ENCODE data around the gene GPM6B.

GPM6B gene

GRCh38 chrX:13808865-13809264 lies 8.0 kb downstream of the GPM6B start:
- Histone ChIP-seq H3K14ac (ENCODE audit: low read length) (no peak overlapping the region), H3K4me2 (ENCODE audit: low read length) (no peak overlapping the region), H2BK5ac (ENCODE audit: low read depth, low read length, poor library complexity) (no peak overlapping the region), H4K12ac (ENCODE audit: low read depth, low read length) (no peak overlapping the region), H3K4ac (ENCODE audit: low read depth, low read length) (no peak overlapping the region), H2BK12ac (ENCODE audit: low read length) (no peak overlapping the region), H3K18ac (ENCODE audit: low read length) (no peak overlapping the region), H3K9ac (ENCODE audit: low read length) (no peak overlapping the region), H3K4me3 (ENCODE audit: low read depth, low read length) (no peak overlapping the region), H3K27ac (ENCODE audit: low read depth, low read length) (no peak overlapping the region), H3K4me1 (ENCODE audit: control insufficient read depth in 1 of 2, insufficient read depth in 2 of 2, low read length in 2 of 2) (no peaks in the 10 kb centered on the region), H2AK5ac (ENCODE audit: low read length) (no peak overlapping the region), H2AFZ (ENCODE audit: insufficient read depth, low read length, poor library complexity) (no peak overlapping the region), H3K27me3 (ENCODE audit: insufficient read depth, low read length) (no peaks in the 10 kb centered on the region), H3K79me2 (ENCODE audit: control insufficient read depth, insufficient read depth, low read length, poor library complexity) (no peaks in the 10 kb centered on the region), H2BK120ac (ENCODE audit: insufficient read depth, low read length, poor library complexity) (no peak overlapping the region), H3K9me3 (ENCODE audit: insufficient read depth, low read depth, low read length) (no peaks in the 10 kb centered on the region), H3K36me3 (ENCODE audit: control insufficient read depth in 1 of 2, insufficient read depth in 2 of 2, low read length in 2 of 2) (no peaks in the 10 kb centered on the region), H3K79me1 (ENCODE audit: low read length) (no peaks in the 10 kb centered on the region), H4K8ac (ENCODE audit: low read depth, low read length) (no peak overlapping the region), H4K91ac (ENCODE audit: low read depth, low read length) (no peak overlapping the region), H3K23ac (ENCODE audit: low read length) (no peak overlapping the region)
- peak; percentile 15 to 61 for DNase-seq

GRCh38 chrX:13808293-13808692 lies 8.6 kb downstream of the GPM6B start:
- no peak overlapping the region for H3K18ac ChIP-seq (ENCODE audit: low read length)
- H4K91ac ChIP-seq (ENCODE audit: low read depth, low read length) = no peak overlapping the region
- H2BK5ac ChIP-seq (ENCODE audit: low read depth, low read length, poor library complexity) = no peak overlapping the region
- H3K36me3 ChIP-seq (ENCODE audit: control insufficient read depth in 1 of 2, insufficient read depth in 2 of 2, low read length in 2 of 2) = no peaks in the 10 kb centered on the region
- H3K4me1 ChIP-seq (ENCODE audit: control insufficient read depth in 1 of 2, insufficient read depth in 2 of 2, low read length in 2 of 2) = no peaks in the 10 kb centered on the region
- no peak overlapping the region for H3K4me2 ChIP-seq (ENCODE audit: low read length)
- no peak overlapping the region for H4K8ac ChIP-seq (ENCODE audit: low read depth, low read length)
- no peak overlapping the region for H3K9ac ChIP-seq (ENCODE audit: low read length)
- no CpG with 5 or more reads among the region's 4 CpGs for WGBS (ENCODE audit: extremely low coverage, insufficient coverage, insufficient read length)
- H2BK12ac ChIP-seq (ENCODE audit: low read length) = no peak overlapping the region
- H2AK5ac ChIP-seq (ENCODE audit: low read length) = no peak overlapping the region
- H3K4me3 ChIP-seq (ENCODE audit: low read depth, low read length) = no peak overlapping the region
- H3K14ac ChIP-seq (ENCODE audit: low read length) = no peak overlapping the region
- no peak overlapping the region for H3K27ac ChIP-seq (ENCODE audit: low read depth, low read length)
- H2AFZ ChIP-seq (ENCODE audit: insufficient read depth, low read length, poor library complexity) = no peak overlapping the region
- no peaks in the 10 kb centered on the region for H3K79me1 ChIP-seq (ENCODE audit: low read length)
- no peaks in the 10 kb centered on the region for H3K79me2 ChIP-seq (ENCODE audit: control insufficient read depth, insufficient read depth, low read length, poor library complexity)
- H3K23ac ChIP-seq (ENCODE audit: low read length) = no peak overlapping the region
- H4K12ac ChIP-seq (ENCODE audit: low read depth, low read length) = no peak overlapping the region
- H2BK120ac ChIP-seq (ENCODE audit: insufficient read depth, low read length, poor library complexity) = no peak overlapping the region
- no peak overlapping the region for H3K4ac ChIP-seq (ENCODE audit: low read depth, low read length)
- no peaks in the 10 kb centered on the region for H3K27me3 ChIP-seq (ENCODE audit: insufficient read depth, low read length)
- DNase-seq = no peak
- H3K9me3 ChIP-seq (ENCODE audit: insufficient read depth, low read depth, low read length) = no peaks in the 10 kb centered on the region

GRCh38 chrX:13805241-13805640 lies 11.7 kb downstream of the GPM6B start:
- Histone ChIP-seq H4K8ac (ENCODE audit: low read depth, low read length) (no peak overlapping the region), H3K4me1 (ENCODE audit: control insufficient read depth in 1 of 2, insufficient read depth in 2 of 2, low read length in 2 of 2) (no peaks in the 10 kb centered on the region), H4K12ac (ENCODE audit: low read depth, low read length) (no peak overlapping the region), H3K4me2 (ENCODE audit: low read length) (no peak overlapping the region), H2AFZ (ENCODE audit: insufficient read depth, low read length, poor library complexity) (no peak overlapping the region), H3K36me3 (ENCODE audit: control insufficient read depth in 1 of 2, insufficient read depth in 2 of 2, low read length in 2 of 2) (no peaks in the 10 kb centered on the region), H3K4ac (ENCODE audit: low read depth, low read length) (no peak overlapping the region), H3K9ac (ENCODE audit: low read length) (no peak overlapping the region), H3K79me1 (ENCODE audit: low read length) (no peaks in the 10 kb centered on the region), H3K27ac (ENCODE audit: low read depth, low read length) (no peak overlapping the region), H3K79me2 (ENCODE audit: control insufficient read depth, insufficient read depth, low read length, poor library complexity) (no peaks in the 10 kb centered on the region), H3K4me3 (ENCODE audit: low read depth, low read length) (no peak overlapping the region), H3K14ac (ENCODE audit: low read length) (no peak overlapping the region), H4K91ac (ENCODE audit: low read depth, low read length) (no peak overlapping the region), H2BK120ac (ENCODE audit: insufficient read depth, low read length, poor library complexity) (no peak overlapping the region), H2BK12ac (ENCODE audit: low read length) (no peak overlapping the region), H3K18ac (ENCODE audit: low read length) (no peak overlapping the region), H2AK5ac (ENCODE audit: low read length) (no peak overlapping the region), H3K27me3 (ENCODE audit: insufficient read depth, low read length) (no peaks in the 10 kb centered on the region), H3K9me3 (ENCODE audit: insufficient read depth, low read depth, low read length) (no peaks in the 10 kb centered on the region), H3K23ac (ENCODE audit: low read length) (no peak overlapping the region), H2BK5ac (ENCODE audit: low read depth, low read length, poor library complexity) (no peak overlapping the region)
- no CpG with 5 or more reads among the region's 2 CpGs for WGBS (ENCODE audit: extremely low coverage, insufficient coverage, insufficient read length)
- DNase-seq = no peak

GRCh38 chrX:13803116-13803515 lies 13.8 kb downstream of the GPM6B start:
- Histone ChIP-seq H3K4me1 (ENCODE audit: control insufficient read depth in 1 of 2, insufficient read depth in 2 of 2, low read length in 2 of 2) (no peaks in the 10 kb centered on the region), H2AK5ac (ENCODE audit: low read length) (no peak overlapping the region)

More at GRCh38 chrX:13803116-13803515, 13.8 kb downstream of the GPM6B start:
- Histone ChIP-seq H2BK12ac (ENCODE audit: low read length) (no peak overlapping the region), H2BK120ac (ENCODE audit: insufficient read depth, low read length, poor library complexity) (no peak overlapping the region), H3K9ac (ENCODE audit: low read length) (no peak overlapping the region), H4K91ac (ENCODE audit: low read depth, low read length) (no peak overlapping the region), H2BK5ac (ENCODE audit: low read depth, low read length, poor library complexity) (no peak overlapping the region), H3K4me2 (ENCODE audit: low read length) (no peak overlapping the region), H4K12ac (ENCODE audit: low read depth, low read length) (no peak overlapping the region), H3K14ac (ENCODE audit: low read length) (no peak overlapping the region), H4K8ac (ENCODE audit: low read depth, low read length) (no peak overlapping the region), H3K79me2 (ENCODE audit: control insufficient read depth, insufficient read depth, low read length, poor library complexity) (no peaks in the 10 kb centered on the region), H3K4ac (ENCODE audit: low read depth, low read length) (no peak overlapping the region), H3K9me3 (ENCODE audit: insufficient read depth, low read depth, low read length) (no peaks in the 10 kb centered on the region), H3K18ac (ENCODE audit: low read length) (no peak overlapping the region), H3K36me3 (ENCODE audit: control insufficient read depth in 1 of 2, insufficient read depth in 2 of 2, low read length in 2 of 2) (no peaks in the 10 kb centered on the region), H3K27me3 (ENCODE audit: insufficient read depth, low read length) (no peaks in the 10 kb centered on the region), H3K23ac (ENCODE audit: low read length) (no peak overlapping the region), H3K79me1 (ENCODE audit: low read length) (no peaks in the 10 kb centered on the region), H2AFZ (ENCODE audit: insufficient read depth, low read length, poor library complexity) (no peak overlapping the region), H3K4me3 (ENCODE audit: low read depth, low read length) (no peak overlapping the region), H3K27ac (ENCODE audit: low read depth, low read length) (no peak overlapping the region)
- WGBS (ENCODE audit: extremely low coverage, insufficient coverage, insufficient read length) = no CpG with 5 or more reads among the region's 6 CpGs
- DNase-seq = no peak
